Measurements from ENCODE around the gene SMPD2.

DNA sequence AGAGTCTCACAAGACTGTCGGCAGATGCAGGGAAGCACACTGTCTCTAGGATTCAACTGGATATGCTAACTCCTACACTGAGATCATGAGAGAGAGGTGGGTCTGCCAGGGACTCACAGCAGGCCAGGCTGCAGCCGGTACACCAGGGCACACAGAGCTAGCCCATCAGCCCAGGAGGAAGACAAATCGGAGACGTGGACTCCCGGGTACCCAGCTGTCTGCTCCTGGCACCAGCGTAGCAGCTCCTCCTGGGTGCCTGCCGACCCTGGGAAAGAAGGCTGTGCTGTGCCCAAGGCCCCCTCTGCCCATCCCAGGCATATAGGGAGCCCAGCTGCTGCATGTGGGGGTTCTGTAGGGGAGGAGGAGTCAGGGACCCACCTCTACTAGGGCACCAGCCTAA, 8.1 kb downstream of the SMPD2 start:
- no peak for TF ChIP-seq CTCF (conservative IDR thresholded peaks at IDR 0.05)
- TF ChIP-seq ZFX (IDR thresholded peaks at IDR 0.05) = no peak

All from C4-2B (cell line).